HG03442 (cell line): ENCODE results near the gene TMEM62.

Experiments used
- ATAC-seq: cut with Tn5 transposase; IDR thresholded peaks from one replicate; pipeline ENCODE4 v1.9.1; 2021; ENCODE audit warnings: mild to moderate bottlenecking, moderate library complexity; ENCODE audit not compliant: unreplicated experiment

Gene TMEM62

GRCh38 chr15:43226436-43227305 is 93.3 kb downstream of the TMEM62 start:
- ATAC-seq, result no peak

GRCh38 chr15:43229977-43230376 is 96.6 kb downstream of the TMEM62 start:
- ATAC-seq, result no peak

DNA sequence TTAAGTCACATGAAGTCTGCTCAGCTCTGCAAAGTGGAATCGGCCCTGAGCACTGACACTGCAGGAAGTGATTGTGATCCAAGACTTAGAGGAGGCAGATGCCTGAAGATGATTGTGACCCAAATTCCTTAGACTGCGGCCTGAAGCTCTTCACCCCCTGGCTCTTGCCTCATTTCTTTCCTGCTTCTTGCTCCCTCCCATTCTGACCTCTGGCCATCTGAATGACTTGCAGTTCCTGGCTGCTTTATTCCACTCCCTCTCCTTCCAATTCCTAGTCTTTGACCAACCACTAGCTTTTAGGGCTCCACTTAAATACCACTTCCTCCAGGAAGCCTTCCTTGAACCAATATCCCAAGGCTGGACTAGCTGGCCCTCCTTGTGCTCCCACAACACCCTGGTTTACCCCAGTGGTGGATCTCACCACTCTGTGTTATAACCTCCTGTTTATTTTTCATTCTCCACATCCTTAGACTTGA is 97.3 kb downstream of the TMEM62 start:
- no peak for ATAC-seq

DNA sequence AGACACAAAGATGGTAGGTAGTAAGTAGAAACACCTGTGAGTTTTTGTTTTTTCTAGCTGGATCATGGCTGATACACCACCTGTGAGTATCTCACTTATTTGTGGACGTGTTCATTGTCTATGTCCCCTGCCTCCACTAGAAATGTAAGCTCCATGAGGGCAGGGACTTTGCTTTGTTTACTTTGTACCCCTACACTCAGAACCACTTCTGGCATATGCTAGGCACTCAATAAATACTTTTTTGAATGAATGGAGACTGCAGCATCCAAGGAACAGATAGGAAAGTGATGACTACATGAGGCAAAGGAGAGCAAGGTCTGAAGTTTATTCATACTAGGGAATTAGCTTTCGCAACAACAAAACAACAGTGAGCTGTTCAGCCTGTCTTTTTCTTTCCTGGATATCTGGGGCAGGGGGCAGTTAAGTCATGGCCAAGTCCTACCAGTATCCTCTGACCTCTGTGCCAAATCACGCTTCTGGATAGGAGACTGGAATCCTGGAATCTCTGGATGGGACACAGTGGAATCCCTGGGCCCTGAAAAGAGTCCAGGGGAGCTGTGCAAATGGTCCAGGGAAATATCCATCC is 99.0 kb downstream of the TMEM62 start:
- no peak for ATAC-seq
